SHP77 (cell line): ENCODE data around the gene SSBP2.

Experiments
- DNase-seq, 2 experiments: peaks; one replicate each; lab custom pipeline; 2025; lab: John Stamatoyannopoulos, UW

Gene SSBP2

GRCh38 chr5:81590498-81591384, 160.2 kb downstream of the SSBP2 start:
- DNase-seq = no peak

GRCh38 chr5:81579262-81579924, 171.5 kb downstream of the SSBP2 start:
- DNase-seq = peak in 1 of 2 experiments; percentile 9

DNA sequence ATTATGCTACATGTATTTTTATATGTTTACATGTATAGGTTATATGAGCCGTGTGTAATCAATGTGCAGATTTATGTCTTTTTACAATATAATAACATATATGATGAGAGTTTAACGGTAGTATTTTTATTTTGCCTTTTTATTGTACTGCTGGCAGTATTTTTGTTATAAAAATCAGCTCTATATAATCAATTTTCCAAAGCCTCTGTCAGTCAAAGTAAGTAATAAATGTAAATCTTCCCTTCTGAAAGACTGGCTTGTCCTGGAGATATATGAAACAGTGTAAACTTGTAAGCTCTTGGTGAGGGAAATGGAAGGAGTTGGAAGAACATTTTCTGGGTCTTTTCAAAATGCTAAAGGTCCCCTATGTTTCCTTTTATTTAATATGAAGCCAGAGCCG, 173.8 kb downstream of the SSBP2 start:
- no peak for DNase-seq

DNA sequence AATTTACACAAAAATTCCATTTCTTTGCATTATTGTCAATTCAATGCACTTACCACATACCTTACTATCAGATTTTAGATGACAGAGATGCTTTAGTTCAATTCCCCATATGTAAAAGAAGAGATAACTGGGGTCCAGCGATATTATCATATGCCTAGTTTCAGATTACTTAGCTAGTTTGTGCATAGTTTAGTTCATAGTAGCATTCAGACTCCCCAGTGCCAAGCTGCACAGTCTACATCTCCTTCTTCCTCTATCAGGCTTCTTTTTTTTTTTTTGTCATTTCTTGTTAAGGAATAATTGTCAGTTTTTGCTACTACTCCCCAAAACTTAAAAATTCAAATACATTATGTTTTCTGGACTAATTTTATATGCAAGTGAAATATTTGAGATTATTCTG, 175.0 kb downstream of the SSBP2 start:
- no peak for DNase-seq

DNA sequence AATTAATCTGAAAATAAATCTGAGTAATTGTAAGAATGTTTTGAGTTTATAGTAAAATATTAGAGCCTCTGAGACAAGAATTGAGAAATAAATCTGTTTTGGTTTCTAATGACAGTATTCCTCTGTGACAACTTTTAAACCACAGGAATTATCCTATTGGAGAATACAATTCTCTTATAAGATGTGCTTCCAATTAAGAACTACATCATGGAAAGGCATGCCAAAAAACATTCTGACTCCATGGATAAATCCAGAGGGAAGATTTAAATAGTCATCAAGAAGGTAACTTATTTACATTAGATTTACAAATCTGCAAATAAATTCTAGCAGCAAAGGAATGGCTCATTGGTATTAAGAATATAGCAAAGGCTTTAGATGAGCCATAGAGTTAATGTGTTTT, 178.7 kb downstream of the SSBP2 start:
- DNase-seq = no peak

DNA sequence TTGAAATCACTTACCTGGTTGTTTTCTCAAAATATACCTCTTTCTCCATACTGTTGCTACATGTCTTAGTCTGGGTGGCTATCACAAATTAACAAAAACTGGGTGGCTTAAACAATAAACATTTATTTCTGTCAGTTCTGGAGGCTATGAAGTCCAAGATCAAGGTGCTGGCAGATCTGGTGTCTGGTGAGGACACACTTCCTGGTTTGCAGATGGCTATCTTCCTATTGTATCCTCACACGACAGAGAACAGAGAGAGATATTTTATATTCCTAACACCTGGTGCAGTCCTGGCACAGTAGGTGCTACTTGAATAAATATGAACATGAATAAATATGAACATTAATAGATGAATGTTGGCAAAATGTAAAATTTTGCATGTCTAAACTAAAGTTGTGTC, 192.7 kb downstream of the SSBP2 start:
- peak in 1 of 2 experiments; percentile 4 for DNase-seq

- DNase-seq = no peak
These were observed 194.1 kb downstream of the SSBP2 start for GRCh38 chr5:81556809-81557208.

GRCh38 chr5:81555865-81556264, 195.0 kb downstream of the SSBP2 start:
- DNase-seq = no peak

DNA sequence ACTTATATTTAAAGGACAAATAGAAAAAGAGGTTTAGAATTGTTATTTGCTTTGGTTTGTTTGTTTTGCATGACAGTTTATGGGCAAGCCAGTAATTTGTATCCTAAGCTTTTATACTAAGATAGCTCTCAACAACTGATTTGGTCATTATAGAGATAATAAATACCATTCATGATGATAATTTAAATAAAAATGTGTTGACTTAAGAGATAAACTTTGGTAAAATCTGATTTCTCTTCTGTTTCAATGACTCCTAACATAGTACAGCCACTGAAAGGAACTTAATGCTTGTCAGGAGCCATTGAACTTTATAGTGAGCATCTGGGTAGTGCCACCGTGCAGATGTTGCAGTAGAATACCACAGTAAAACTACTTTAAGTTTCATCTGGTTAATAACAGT, 196.2 kb downstream of the SSBP2 start:
- no peak for DNase-seq

- no peak for DNase-seq
These were observed 197.2 kb downstream of the SSBP2 start for GRCh38 chr5:81553567-81554212.

DNA sequence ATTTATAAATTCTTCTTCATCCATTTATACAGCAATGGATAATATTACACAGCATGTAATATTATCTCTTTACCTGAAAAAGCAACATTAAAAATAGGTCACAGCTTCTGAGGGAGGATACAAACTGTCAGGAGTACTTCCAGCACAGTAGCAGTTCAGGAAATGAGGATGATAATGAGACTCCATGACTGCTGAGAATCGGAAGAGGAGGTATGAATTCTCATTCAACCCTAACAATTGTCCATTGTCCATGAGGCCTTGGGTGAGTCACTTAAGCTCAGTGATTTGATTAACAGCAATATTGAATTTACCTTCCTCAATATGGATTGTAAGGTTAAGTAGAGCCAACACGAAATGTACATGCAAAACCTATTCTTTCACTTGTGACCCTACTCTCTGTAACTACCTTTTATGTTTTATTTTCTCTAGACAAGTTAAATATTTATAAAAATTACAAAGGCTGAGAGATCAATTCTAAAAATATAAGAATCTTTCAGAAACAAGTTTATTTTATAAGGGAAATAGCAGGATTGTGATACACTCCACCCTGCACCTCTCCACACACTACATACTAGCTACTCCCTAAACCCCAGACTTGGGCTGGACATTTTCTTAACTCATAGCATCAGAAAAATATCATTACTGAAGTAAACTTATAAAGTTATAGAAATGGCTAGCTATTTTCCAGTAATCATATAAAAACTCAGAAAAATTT, 197.9 kb downstream of the SSBP2 start:
- no peak for DNase-seq

- no peak for DNase-seq
These were observed 201.8 kb downstream of the SSBP2 start for GRCh38 chr5:81549123-81549522.

DNA sequence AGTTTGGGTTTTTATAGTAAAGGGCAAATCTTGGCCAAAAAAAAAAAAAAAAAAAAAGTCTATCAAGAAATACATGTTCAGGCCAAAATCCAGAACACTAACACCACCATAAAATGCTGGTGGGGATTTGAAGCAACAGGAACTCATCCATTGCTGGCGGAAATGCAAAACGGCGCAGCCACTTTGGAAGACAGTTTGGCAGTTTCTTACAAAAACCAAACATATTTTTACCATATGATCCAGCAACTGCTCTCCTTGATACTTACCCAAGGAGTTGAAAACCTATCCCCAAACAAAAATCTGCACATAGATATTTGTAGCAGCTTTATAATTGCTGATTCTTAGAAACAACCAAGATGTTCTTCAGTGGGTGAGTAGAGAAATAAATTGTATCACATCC, 203.9 kb downstream of the SSBP2 start:
- DNase-seq = no peak

GRCh38 chr5:81545911-81546310, 205.0 kb downstream of the SSBP2 start:
- no peak for DNase-seq

GRCh38 chr5:81544351-81545018, 206.4 kb downstream of the SSBP2 start:
- DNase-seq = no peak

- DNase-seq = no peak
These were observed 208.7 kb downstream of the SSBP2 start for GRCh38 chr5:81542242-81542641.

- DNase-seq = no peak
These were observed 212.9 kb downstream of the SSBP2 start for GRCh38 chr5:81537905-81538547.

GRCh38 chr5:81534441-81534840, 216.5 kb downstream of the SSBP2 start:
- no peak for DNase-seq

- DNase-seq = no peak
These were observed 217.1 kb downstream of the SSBP2 start for GRCh38 chr5:81533629-81534405.

- DNase-seq = no peak
These were observed 220.0 kb downstream of the SSBP2 start for GRCh38 chr5:81530919-81531318.
